ENCODE data around the gene ROPN1L.

Gene ROPN1L

DNA sequence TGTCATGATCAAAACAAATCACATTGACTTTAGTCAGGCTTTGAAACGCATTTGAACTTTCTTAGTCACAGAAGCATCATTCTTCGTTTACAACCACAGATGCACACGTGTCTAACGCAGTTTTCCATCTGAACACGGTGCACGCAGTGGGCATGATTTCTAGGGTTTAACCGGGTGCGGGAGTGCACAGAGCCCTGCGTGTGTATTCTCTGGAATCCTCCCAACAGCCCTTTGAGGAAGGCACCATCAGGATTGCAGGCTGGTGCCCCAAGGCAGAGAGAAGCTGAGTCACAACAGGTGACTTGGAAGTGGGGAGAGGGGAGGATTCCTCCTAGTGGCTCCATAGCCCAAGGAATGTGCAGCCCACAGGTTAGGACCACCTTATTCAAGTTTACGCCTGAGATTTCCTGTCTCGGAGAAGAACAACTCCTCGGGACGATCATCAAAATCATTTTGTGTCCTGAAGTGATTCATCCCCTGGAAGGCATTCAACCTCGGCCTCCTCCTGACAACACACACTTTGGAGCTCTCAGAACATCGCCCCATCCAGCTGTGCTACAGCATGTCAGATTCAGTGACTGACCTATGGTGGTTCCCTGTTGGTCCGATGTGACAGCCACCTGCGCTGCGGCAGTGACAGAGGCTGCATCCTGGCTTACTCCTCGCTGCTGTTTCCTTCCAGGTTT lies 13.1 kb downstream of the ROPN1L start:
- TF ChIP-seq, protein P1, sequence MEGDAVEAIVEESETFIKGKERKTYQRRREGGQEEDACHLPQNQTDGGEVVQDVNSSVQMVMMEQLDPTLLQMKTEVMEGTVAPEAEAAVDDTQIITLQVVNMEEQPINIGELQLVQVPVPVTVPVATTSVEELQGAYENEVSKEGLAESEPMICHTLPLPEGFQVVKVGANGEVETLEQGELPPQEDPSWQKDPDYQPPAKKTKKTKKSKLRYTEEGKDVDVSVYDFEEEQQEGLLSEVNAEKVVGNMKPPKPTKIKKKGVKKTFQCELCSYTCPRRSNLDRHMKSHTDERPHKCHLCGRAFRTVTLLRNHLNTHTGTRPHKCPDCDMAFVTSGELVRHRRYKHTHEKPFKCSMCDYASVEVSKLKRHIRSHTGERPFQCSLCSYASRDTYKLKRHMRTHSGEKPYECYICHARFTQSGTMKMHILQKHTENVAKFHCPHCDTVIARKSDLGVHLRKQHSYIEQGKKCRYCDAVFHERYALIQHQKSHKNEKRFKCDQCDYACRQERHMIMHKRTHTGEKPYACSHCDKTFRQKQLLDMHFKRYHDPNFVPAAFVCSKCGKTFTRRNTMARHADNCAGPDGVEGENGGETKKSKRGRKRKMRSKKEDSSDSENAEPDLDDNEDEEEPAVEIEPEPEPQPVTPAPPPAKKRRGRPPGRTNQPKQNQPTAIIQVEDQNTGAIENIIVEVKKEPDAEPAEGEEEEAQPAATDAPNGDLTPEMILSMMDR (IDR thresholded peaks at IDR 0.05): no peak

DNA sequence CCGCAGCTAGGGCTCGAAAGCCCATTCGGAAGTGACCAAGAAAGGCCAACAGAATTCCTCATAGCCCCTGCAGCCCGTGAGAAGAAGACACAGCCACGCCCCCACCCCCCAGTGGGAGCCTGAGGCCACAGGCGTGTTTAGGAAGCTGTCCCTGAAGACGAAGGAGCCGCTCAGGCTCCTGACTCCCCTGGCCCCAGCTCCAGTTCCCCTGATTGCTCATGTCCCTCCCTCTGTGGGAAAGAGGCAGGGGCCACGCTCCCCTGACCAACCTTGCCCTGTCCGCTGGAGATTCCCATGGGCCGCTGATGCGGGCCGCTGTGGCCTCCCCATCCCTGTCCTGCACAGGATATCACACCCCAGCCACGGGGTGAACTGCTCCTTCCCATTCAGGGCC lies 13.6 kb downstream of the ROPN1L start:
- TF ChIP-seq, protein P1 (IDR thresholded peaks at IDR 0.05): no peak

DNA sequence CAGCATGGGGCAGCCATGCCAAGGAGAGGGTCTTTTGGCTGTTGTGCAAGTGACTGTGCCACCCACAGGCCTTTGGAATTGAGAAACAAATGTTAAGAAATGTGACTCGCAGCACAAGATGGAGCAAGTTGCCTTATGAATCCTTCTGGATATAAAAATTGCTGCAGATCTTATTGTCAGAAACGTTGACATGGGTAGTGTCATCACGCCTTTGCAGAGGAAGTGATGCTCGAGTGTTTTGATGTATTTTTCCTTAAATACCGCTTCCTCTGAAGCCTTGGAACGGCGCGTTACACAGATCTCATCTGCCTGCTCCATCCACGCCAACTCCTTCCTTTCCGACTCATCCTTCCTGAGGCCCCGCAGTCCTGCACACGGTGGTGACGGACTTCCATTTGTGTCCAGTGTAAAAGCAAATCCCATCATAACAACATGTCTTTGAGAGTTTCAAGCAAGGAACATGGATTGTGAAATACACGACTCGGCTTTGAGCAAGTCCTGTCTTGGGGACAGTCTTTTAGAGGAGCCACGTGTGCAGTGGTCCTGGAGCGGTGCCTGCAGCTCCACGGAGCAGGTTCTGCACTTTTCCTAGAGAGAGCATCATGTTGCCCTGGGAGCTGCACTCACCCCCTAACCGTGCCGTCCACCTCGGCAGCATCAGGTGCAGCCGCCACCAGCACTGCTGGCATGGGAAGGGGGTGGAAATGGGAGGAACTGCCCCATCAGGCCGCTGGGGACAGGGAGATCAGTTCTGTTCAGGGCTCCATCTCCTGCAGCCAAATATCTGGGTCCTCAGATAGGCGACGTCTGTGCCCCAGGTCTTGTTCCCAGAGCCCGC lies 15.1 kb downstream of the ROPN1L start:
- TF ChIP-seq, protein P1 (IDR thresholded peaks at IDR 0.05): no peak

DNA sequence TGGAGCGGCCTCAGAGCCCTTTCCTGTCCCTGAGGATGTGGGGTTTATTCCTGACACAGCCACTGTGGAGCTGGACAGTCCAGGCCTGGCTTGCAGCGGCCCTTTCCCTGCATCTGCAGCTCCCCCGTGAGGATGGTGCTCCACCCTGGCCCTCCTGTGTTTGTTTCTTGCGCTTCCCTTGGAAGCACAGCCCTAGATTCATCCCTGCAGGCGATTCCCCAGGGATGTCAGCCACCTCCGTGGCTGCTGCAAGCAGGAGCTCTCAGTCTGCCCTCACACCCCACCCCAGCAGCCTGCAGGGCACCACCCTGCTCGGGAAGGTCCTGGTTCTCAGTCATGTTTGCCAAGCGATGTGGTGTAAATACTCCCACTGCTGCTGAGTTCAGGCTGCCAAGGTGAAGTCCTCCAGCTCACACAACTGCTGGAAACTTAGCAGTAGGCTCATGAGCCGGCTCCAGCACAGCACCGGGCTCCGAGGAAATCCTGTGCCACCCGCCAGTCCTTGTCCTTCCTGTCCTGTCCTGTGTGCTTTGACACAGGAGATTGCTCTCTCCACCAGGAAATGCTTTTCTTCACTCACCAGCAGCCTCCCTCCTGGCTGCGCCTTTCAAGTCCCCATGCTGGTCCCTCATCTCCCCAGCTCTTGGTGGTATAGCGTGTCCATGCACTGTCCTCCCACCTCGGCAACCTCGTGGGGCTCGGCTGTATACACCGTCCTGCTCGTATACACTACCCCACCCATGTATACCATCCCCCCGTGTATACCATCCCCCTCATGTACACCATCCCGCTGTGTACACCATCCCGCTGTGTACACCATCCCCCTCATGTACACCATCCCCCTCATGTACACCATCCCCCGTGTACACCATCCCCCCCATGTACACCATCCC lies 16.2 kb downstream of the ROPN1L start:
- TF ChIP-seq, protein P1 (IDR thresholded peaks at IDR 0.05): no peak

DNA sequence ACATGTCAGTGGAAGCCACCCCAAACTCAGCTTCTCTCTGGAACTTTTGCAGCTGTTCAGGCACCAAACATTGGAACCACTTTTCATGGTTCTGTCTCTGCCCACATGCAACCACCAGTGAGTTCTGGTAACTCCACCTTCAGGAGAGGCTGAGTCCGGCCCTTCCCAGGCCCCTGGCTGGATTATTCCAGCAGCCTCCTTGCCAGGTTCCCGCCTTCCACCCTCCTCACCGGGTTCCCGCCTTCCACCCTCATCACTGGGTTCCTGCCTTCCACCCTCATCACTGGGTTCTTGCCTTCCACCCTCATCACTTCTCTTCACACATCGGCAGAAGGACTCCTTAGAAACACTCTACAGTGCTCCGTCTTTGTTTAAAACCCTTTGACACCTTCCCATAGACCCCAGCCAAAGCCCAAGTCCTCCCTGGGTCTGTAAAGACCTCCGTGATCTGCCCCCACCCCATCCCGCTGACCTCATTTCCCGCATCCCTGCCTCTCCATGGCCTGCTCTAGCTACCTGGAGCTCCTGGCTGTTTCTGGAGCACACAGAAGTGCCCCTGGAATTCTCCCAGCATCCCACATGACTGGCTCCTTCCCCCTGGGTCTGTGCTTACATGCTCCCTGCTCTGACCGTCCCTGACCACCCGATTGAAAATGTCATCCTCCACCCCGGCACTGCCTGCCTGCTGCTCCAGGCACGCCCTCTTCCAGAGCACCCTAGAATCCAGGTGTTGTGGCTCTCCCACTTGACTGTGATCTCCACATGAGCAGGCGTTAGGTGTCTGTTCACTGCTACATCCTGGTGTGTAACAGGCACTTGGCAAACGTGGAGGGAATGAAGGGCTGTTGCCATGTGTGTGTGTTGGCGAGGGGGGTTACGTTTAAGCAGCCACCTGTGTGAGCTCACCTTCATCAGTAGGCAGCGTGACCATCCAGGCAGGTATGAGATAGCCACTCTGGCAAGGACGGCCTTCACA lies 17.7 kb downstream of the ROPN1L start:
- TF ChIP-seq, protein P1 (IDR thresholded peaks at IDR 0.05): no peak

DNA sequence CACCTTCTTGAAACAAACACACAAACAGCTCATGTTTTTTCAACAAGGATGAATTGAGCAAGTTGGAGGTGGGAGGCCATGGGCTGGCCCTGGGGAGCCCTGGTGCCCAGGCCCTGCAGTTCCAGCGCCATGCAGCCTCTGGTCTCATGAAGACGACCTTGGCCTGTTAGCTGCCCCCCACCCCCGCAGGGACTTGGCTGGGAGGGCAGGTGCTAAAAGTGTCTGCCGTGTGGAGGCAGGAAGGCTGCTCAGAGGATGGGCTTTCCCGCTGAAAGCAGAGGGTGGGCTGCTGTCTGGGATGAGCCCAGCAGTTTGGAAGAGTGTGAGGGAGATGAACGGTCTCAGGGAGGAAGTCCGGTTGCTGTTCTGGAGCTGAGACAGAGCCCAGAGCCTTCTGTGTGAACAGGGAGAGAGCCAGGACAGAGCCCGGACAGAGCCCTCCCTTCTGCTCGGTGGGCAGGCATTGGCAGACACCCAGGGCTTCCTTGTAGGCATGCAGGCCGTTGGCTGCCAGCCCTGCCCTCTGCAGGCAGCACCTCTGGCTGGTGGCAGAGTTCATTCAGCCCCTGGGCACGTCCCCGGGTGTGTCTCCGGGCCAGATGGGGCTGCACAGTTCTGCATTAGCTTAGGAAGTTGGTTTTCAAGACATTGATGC lies 18.7 kb downstream of the ROPN1L start:
- TF ChIP-seq, protein P1 (IDR thresholded peaks at IDR 0.05): no peak

Measured in LNCAP (cell line).